ENCODE measurements around the gene ASXL2. TPM values are rescaled to one million over a fixed set of nuclear protein-coding genes. Genes with fewer than 3 reads are reported as not detected.

ASXL2 gene
- total RNA-seq, 1 experiment from 2014 or later = 37.8 TPM

GRCh38 chr2:25822190-25823117, 55.8 kb downstream of the ASXL2 start (continued):
- no peak for TF ChIP-seq FOXP4 (CRISPR knock-in tag; IDR thresholded peaks at IDR 0.05)
- TF ChIP-seq ZNF317 (CRISPR knock-in tag; IDR thresholded peaks at IDR 0.05; ENCODE audit: borderline replicate concordance, low read depth) = no peak
- no peak for TF ChIP-seq ZNF396 (CRISPR knock-in tag; IDR thresholded peaks at IDR 0.05; ENCODE audit: borderline replicate concordance)
- TF ChIP-seq E2F5 (CRISPR knock-in tag; IDR thresholded peaks at IDR 0.05) = no peak
- TF ChIP-seq NR3C1 (CRISPR knock-in tag; conservative IDR thresholded peaks at IDR 0.05; ENCODE audit: low read depth) = no peak
- TF ChIP-seq, protein P1, sequence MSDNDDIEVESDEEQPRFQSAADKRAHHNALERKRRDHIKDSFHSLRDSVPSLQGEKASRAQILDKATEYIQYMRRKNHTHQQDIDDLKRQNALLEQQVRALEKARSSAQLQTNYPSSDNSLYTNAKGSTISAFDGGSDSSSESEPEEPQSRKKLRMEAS (CRISPR knock-in tag; IDR thresholded peaks at IDR 0.05) = no peak
- TF ChIP-seq SMAD4 (CRISPR knock-in tag; IDR thresholded peaks at IDR 0.05) = no peak

GRCh38 chr2:25821225-25822056, 56.8 kb downstream of the ASXL2 start:
- ChIA-PET CTCF (no interaction called here), POLR2A (no interaction called here)
- ATAC-seq (no peak), DNase-seq (ENCODE audit: low spot score) (no peak)
- H3K27ac Mint-ChIP-seq = no peak overlapping the region; the same call in 1 of the 2 replicates
- H3K4me1 Mint-ChIP-seq = peaks cover 44% of the 10 kb centered on the region
- no peaks in the 10 kb centered on the region for H3K27me3 Mint-ChIP-seq (ENCODE audit: low read depth)
- H3K36me3 Mint-ChIP-seq = peaks cover 9% of the 10 kb centered on the region
- H3K4me3 Mint-ChIP-seq = no peak overlapping the region
- peaks cover 8% of the 10 kb centered on the region for H3K9me3 Mint-ChIP-seq
- no peak for TF ChIP-seq TEAD1 (CRISPR knock-in tag; IDR thresholded peaks at IDR 0.05)
- no peak for TF ChIP-seq GRHL2 (CRISPR knock-in tag; IDR thresholded peaks at IDR 0.05; ENCODE audit: insufficient replicate concordance, severe bottlenecking)
- TF ChIP-seq, protein P2, sequence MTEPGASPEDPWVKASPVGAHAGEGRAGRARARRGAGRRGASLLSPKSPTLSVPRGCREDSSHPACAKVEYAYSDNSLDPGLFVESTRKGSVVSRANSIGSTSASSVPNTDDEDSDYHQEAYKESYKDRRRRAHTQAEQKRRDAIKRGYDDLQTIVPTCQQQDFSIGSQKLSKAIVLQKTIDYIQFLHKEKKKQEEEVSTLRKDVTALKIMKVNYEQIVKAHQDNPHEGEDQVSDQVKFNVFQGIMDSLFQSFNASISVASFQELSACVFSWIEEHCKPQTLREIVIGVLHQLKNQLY (CRISPR knock-in tag; IDR thresholded peaks at IDR 0.05) = no peak
- no peak for TF ChIP-seq ZNF219 (CRISPR knock-in tag; IDR thresholded peaks at IDR 0.05; ENCODE audit: borderline replicate concordance)
- TF ChIP-seq ZMAT4 (CRISPR knock-in tag; IDR thresholded peaks at IDR 0.05) = no peak
- TF ChIP-seq NR3C1 (CRISPR knock-in tag; conservative IDR thresholded peaks at IDR 0.05; ENCODE audit: low read depth) = no peak
- TF ChIP-seq, protein P1 (CRISPR knock-in tag; IDR thresholded peaks at IDR 0.05) = no peak
- TF ChIP-seq NFE2L1 (CRISPR knock-in tag; IDR thresholded peaks at IDR 0.05) = no peak
- TF ChIP-seq CREM (CRISPR knock-in tag; IDR thresholded peaks at IDR 0.05) = no peak
- no peak for TF ChIP-seq ESRRA (CRISPR knock-in tag; IDR thresholded peaks at IDR 0.05; ENCODE audit: borderline replicate concordance)
- TF ChIP-seq HMGA2 (CRISPR knock-in tag; IDR thresholded peaks at IDR 0.05) = no peak
- TF ChIP-seq, protein P3, sequence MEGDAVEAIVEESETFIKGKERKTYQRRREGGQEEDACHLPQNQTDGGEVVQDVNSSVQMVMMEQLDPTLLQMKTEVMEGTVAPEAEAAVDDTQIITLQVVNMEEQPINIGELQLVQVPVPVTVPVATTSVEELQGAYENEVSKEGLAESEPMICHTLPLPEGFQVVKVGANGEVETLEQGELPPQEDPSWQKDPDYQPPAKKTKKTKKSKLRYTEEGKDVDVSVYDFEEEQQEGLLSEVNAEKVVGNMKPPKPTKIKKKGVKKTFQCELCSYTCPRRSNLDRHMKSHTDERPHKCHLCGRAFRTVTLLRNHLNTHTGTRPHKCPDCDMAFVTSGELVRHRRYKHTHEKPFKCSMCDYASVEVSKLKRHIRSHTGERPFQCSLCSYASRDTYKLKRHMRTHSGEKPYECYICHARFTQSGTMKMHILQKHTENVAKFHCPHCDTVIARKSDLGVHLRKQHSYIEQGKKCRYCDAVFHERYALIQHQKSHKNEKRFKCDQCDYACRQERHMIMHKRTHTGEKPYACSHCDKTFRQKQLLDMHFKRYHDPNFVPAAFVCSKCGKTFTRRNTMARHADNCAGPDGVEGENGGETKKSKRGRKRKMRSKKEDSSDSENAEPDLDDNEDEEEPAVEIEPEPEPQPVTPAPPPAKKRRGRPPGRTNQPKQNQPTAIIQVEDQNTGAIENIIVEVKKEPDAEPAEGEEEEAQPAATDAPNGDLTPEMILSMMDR (IDR thresholded peaks at IDR 0.05) = no peak
- no peak for TF ChIP-seq ATF6 (CRISPR knock-in tag; IDR thresholded peaks at IDR 0.05)
- TF ChIP-seq SP1 (CRISPR knock-in tag; conservative IDR thresholded peaks at IDR 0.05) = no peak
- TF ChIP-seq JUN (CRISPR knock-in tag; IDR thresholded peaks at IDR 0.05) = no peak

Measured in WTC11 (cell line).